Central memory CD4-positive, alpha-beta T cell (primary cell): ENCODE results near the gene POC1A.

Source experiments
- DNase-seq: peaks from one replicate; pipeline ENCODE4 v3.0.0; 2022

Gene POC1A

DNA sequence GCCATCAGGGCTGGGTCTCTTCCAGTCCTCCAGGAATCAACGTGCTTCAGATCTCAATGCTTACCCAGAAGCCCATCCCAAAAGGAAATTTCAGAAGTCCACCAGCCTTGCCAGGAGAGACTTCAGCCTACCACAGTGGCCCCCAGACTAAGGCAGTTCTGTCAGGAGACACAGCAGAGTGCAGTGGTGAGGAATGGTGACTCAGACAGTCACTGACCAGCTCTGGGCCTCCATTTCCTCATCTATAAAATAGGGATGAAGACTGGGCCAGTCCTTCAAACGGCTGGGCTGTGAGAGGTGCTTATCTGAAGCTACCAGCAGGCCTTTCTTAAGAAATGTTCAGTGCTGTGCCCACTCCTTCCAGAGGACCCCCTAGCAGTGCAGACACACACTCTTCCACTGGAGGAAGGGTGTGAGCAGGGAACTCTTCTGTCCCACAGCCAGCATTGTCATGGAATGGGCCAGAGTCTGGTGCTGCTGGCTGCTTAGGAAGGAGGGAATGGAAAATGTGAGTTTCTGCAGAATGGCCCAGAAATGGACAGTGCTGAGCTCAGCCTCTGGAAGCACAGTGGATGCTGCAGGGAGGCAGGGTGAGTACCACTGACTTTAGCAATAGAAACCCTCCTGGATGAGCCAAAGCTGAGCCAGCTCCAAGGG is 56.2 kb downstream of the POC1A start:
- DNase-seq, result no peak

DNA sequence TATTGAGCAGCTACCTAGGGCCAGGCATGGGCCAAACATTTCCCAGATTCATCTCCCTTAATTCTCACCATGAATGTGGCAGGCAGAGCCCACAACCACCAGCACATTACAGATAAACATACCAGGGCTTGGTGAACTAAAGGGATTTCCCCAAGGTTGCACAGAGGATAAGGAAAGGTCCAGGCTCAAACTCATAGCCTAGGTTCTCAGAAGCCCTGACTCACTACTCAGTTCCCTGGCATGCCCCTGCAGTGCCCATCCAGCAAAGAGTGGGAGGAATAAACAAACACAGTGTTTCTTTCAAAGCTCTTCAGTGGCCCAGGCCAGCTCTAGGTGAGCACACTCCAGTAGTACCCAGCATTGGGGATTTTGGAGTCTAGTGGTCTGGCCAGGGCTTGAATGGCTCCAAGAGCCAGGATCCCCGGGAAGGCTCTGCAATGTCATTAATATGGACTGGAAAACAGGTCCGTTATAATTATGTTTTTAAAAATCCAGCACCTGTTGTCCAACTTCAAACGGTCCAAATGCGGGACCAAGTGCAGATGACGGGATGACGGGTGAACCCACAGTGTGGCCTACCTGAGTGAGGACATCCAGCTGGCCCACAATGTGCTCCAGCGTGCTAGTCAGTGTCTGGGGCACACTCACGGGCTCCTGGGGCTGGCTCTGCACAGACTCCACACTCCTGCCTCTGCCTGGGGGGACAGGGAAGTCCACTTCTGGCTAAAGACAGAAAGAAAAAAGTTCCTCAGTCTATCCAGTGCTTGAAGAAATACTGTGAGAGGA is 58.0 kb downstream of the POC1A start:
- no peak for DNase-seq

DNA sequence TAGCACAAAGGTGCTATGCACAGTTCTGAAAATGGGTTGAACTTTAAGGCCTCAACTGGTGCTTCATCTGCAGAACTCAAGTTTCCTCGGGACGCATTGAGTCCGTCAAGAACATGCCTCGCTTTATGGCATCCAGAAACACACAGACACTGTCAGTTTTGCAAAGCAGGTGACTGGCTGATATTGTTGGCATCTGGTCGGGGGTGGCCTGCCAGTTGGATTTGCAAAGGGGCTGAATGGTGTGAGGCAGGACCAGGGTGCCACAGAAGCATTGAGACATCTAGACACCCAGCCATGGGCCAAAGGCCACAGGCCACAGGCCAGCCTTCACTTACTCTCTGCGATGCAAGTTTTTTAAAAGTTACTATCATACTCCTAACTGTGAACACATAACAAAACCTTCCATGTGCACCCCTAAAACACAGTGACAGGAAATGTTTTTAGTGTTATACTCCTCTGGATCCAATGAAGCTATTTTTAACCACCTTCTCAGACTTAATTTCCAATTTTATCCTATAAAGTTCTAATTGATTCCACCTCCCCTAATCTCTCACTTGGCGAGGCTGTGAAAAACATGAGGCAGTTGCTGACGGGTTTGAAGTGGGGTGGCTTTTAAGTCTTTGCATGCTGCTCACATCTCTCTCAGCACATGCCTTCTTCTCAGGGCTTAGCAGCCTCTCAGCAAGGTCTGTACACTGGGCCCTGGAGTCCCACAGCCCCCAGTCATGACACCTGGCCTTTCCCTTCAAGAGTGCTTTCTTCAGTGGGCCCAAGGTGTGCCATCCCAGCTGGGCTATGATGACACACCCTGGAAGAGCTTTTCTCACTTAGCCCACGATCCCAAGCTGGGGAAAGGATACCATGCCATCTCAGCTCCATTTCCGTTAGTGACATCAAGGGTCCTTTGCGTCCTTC is 59.4 kb downstream of the POC1A start:
- no peak for DNase-seq

DNA sequence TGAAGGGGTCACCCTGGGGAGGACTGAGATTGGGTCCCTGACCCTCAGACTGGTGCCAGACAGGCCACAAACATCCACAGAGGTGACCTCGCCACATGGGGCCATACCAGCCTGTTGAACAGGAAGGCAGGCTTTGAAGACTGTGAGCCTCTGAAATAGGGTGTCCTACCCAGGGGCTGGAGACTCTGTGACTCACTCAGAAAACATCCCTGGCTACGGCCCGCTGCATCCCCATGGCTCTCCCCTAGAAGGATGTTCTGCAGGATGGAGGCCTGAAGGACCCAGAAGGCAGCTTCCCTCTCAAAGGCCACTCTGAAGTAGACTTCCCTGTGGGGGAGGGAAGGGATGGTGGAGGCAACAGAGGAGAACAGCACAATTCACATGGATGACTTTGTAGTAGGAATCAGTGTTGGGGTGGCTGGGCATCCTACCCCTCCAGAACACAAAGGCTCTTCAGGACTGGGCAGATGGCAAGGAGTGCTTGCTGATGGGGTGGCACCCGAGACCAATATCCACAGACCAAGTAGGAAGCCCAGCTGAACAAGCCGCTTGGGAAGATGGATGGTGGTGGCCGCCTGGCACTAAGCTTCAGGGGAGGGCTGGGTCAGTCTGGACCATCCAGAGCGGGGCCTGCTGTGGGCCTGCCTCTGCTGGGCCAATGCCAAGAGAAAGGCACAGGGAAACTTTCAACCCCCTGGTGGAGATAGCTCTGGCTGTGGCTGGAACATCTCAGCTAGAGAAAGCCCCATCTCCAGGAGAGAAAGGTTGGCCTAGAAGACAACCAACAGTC is 60.3 kb downstream of the POC1A start:
- no peak for DNase-seq

DNA sequence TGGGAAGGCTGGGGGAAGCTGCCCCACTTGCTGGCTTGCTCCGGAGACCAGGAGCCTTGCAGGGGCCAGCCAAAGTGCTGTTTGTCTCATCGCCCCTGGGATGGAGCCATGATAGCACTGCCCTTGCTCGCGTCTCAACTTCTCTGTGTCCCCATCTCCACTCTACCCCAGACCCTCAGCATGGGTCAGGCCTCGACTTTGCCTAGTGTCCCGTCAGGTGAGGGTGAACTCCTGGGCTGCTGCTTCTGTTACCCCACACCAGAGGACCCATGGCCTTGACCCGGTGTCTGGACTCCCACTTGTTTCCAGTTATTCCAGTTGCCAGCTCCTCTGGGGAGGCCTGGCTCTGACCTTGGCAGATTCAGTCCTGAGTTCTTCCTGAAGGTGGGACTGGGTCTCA is 61.3 kb downstream of the POC1A start:
- DNase-seq, result no peak

DNA sequence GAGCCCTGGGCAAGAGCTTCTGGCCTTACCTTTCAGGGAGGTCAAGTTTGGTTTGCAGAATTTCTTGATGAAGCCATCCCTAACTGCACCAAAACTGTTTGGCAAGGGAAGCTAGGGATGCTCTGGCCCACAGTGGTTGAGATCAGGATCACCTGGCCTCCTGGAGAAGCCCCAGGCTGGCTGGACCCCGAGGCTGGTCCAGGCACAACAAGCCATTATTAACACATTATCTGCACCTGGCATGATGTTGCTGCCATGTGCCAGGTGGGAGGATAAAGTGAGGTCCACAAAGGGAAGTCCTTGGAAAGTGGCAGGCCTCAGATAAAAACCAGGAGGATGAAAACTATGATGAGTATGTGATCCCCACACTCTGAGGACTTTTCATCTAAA is 62.0 kb downstream of the POC1A start:
- no peak for DNase-seq

DNA sequence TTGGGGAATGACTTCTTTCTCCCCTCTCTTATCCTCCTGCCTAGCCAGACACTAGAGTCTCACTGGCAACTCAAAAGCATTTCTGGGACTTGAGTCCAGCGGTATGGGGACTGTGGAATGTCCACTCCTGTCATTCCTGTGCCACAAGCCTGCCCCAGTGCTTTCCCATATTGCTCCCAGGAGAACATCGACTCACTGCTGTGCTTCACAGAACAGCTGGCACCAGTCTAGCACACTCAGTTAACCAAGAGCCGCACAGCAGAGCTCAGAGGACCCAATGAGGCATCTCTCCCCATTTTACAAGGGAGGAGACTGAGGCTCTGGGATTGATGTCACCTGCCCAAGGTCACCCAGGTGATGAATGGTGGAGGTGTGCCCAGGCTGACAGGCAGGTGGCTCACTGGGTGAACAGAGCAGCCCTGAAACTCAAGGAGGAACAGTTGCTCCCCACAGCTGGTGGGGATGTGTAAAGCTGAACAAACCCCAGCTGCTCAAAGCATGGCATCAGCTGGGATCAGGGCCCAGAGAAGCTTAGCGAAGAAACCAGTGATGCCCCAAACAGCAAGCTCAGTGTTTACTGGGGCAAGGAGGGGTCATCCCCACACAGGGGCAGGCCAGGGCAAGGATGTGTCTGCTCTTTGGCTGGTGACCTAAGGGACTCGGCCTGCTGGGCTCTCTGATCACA is 62.5 kb downstream of the POC1A start:
- DNase-seq, result no peak

DNA sequence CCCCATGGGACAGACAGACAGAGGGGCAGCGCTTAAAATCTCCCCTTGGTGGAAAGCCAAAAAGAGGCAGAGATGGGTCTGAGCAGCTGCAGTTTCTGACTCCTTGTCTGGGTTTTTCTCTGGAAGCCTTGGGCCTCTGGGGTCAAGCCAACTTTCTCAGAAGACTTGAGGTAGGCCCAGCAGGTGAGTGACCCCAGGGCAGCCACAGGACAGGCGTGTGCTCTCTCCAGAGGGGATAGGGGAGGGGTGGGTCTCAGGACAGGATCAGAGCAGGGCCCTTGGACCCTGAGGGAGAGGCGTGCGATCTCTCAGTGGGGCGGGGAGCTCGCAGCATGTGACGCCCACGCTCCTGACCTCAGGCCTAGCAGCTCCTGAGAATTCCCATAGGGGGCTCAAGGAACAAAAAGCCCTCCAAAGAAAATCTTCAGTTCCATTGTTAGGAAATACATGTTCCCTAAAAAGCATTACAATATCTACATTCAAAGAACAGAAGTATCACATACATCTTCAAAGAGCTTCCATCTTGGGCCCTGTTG is 63.2 kb downstream of the POC1A start:
- DNase-seq, result no peak

DNA sequence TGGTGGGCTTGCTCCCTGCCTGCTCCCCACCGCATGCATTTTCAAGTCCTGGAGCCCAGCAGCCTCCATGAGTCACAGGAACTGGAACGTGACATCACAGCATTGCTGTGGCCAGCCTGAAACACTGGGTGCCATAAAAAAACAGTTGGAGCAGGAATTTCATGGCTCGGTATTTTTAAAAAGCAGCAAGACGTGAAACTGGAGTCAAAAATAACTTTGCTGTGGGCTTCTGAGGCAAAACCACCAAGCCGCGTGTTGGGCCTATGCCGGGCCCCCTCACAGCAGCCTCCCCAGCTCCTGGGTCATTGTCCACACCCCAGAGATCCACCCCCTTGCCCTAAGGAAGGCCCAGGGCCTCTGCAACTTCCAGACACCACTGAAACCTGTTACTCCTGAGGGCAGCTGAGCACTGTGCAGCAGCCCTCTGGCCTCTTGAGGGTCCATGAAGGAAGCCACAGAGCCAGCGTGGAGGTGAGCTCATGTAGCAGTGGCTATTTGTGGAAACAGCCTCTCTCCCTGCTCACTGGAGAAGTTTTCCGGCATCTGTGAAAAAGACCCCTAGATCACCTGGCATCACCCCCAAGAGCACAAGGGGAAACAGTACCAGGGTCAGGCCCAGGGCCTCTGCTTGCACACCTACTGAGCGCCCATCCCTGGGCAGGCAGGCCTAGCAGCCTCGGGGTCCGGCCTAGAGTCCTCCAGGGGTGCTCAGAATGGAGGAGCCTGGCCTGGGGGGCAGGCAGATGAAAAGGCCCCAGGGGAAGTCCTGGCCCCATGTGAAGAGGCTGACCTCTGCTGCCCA is 63.9 kb downstream of the POC1A start:
- no peak for DNase-seq

DNA sequence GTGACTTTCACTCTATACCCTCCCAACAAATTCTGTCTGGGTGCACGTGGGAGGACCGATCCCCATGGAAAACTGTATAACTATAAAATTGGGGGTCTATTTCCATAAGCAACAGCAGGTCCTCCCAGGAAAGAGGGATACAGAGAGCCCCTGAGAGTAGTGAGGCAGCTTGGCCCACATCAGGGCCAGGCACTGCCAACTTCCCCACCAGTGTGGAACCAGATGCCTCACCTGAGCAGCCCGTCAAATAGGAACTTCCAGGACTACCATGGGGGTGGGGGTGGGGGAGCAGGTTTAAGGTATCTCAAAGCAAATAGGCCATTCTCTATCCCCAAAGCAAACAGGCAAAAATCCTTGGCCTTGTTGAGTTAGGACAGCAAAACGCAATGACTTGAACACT is 64.5 kb downstream of the POC1A start:
- DNase-seq, result no peak

DNA sequence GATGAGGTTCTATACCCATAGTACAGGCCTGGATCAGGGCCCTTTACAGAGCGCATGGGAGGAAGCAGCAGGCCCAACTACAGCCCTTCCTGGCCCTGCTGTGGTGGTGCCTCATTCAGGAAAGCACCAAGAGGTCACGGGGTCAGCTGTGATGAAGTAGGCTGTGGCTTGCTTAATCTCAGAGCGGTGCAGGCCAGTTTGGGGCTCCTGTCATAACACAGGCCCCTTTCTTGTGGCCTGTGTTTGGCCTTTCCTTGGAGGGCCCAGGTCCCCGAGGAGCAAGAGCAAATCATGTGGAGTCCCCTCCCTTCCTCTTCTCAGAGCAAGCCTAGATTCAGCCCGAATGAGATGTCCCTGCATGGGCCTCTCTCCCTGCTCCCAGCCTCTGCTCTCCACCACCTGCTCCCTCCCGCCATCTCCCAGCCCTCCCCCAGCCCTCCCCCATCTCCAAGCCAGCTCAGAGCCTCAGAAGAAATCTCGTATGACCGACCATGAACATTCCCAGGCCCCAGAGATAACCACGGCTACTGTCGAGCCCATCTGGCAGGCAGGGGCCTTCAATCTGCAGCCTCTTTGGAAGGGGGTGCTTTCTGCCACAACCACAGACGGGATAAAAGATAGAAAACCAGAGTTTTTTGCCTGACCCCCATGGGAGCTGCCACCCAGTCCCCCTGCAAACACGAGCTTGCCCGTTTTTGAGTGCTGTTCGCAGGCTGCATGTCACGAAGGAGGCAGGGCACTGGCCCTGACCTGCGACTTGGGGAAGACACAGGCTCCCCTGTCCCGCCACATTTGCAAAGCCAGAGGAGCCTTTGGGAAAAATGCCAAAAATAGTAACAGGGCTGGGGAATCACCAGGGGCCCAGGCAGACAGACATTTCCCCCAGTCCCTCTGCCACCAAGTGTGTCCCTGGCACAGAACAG is 65.5 kb downstream of the POC1A start:
- DNase-seq, result no peak

DNA sequence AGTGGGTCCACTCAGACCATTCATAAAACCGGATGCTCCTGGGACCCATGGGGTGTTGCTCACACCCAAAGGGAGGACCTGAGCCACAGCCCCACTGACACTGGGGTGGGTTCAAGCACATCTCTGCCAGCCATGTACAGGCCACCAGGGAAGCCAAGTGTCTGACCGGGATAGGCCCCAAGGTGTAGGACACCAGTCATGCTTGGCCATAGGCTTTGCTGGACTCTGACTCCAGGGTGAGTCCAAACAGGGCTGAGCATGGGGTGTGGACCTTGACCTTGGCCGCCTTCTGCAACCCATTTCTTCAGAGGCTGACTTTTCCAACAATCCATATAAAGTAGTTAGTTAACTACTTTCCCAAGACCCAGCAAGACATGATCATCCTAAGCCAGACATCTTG is 66.5 kb downstream of the POC1A start:
- DNase-seq, result no peak

DNA sequence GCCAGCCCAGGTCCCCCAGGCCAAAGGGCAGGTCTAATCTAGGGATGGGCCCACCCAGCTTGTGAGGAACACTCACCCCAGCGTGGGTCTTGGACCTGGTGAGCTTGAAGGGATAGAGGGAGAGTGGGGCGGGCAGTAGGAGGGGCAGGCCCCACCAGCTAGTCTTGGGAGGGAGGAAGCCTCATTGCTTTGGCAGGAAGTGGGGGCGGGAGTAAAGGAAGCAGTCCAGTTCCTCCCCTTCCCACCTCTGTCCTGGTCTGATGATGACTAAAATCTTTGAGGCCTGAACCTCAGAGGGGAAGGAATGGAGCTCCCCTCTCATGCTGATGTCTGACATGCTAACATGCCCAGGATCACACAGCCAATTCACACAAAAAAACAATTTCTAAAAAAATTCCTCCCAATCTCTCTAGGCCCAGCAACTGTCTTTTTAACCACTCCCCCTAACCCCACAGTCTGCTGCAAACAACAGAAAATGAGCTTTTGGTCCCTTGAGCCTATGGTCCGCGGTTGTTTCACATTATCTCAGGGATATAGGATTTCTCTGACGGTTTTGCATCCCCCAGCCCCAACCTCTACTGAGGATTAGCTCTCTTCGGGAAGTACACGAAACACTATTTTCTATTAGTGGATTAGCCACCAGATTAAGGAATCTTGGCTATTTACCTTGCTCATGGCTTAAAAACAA is 67.1 kb downstream of the POC1A start:
- DNase-seq, result no peak

DNA sequence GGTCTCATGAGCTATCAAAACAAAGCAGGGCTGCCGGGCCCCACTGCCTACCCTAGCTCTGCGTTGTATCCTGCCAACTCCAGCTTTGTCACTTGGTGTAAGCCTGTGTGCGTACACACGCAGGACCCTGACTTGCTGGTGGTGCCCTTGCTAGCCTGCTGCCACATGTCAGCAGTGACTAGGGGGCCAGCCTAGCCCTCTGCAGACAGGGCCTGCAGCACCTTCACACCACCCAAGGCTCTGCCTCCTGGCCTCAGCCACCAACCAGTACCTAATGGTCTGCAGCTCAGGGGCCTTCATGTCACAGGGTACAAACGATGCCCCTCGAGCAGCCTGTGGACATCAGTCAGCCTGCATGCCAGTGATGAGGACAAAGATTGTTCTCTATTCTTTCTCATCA is 67.8 kb downstream of the POC1A start:
- DNase-seq, result no peak

DNA sequence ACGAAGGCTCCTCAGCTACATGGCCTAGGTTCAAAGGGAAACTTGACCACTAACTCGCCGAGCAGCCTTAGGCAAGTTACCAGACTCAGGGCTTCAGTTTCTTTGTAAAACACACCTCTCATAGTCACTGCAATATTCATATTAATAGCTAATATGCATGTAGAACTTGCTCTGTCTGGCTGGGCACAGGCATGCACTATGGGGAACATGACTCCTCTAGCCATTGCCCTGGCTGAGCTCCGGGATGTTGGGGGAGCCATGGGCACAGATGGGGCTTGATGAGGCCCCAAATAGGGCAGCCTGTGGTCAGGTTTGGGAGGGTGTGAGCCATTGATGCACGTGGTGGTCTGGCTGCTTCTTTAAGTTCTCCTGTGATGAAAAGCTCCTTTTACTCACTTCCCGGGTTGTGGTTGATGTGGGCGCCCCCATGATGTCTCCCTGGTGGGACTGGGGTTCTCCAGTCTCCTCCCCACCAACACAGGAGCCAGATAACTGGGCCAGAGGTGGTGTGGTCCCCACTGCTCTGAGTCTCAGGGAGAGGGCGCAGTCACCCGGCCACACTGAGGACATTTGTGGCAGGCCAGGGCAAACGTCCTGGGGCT is 68.4 kb downstream of the POC1A start:
- no peak for DNase-seq

DNA sequence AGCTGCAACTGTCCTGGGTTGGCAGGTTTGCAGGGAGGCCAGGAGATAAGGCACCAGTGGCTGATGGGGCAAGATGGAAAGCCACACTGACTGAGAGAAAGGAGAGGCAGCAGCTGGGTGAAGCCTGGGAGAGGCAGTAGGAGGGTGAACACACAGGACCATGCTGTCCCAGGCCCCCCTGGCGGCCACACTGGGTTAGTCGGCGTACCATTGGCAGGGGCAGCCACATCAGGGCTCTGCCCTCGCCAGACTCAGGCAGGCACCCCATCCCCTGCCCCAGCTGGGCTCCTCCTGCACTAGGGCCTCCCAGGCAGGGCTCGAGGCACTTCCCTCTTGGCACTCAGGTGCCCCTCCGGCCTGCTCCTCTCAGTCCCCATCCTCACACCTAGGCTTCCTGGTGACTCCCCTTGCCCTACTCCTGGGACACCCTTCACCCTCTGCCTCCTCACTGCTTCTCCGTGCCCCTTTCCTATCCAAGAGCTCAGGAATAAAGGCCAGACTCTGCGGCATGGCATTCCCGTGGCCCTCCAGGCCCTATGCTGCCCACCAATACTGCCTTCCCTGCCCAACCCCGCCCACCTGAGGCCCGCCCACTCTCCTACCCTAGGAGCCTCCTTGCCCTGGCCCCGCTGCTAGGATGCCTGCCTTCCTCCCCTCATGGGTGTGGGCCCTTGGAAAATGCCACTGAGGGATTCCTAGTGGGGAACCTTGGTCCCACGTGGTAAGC is 69.1 kb downstream of the POC1A start:
- no peak for DNase-seq

DNA sequence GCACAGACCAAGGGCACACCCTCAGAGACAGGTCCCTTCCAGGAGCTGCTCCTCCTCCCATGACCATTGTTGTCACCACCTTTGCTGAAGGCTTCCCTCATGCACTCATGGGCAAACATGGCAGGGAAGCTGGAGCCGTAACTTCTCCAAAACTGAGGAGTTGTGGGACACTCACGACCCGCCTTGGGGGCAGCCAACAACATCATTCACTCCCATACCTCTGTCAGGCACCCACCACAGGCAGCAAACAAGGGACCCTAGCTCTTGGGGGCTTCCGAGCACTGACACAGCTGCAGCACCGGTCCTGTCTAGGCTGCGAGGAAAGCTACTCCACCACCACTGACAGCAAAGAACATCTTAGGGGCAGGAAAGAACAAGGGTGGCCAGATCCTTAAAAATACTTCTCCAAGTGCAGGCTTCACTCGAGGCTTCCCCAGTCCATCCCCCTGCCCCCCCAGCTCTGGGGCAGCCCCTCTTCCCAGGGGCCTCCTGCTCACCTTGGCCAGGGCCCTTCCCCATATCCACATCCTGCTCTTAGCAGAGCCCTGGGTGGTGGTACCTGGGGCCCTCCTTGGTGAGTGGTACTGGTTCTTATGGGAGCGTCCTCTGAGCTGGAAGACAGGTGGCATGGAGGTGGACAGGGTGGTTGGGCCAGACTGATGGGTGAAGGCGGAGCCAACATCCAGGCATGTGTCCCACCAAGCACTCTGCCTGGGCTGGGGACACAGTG is 69.8 kb downstream of the POC1A start:
- no peak for DNase-seq
